Measurements from ENCODE around the gene EBF3.

GRCh38 chr10:129870474-129870757 lies 93.7 kb downstream of the EBF3 start:
- TF ChIP-seq RBM22 (IDR thresholded peaks at IDR 0.05; ENCODE audit: low read depth, low read length, poor library complexity, severe bottlenecking) (no peak), CBFB (CRISPR knock-in tag; IDR thresholded peaks at IDR 0.05) (no peak), ZHX1 (conservative IDR thresholded peaks at IDR 0.05; ENCODE audit: low read length) (no peak), LCOR (CRISPR knock-in tag; IDR thresholded peaks at IDR 0.05) (no peak), ZNF274 (IDR thresholded peaks at IDR 0.05; ENCODE audit: borderline replicate concordance, low read depth, low read length) (no peak), NCOR1 (IDR thresholded peaks at IDR 0.05) (no peak), NRF1 (conservative IDR thresholded peaks at IDR 0.05 in 1 of 2, IDR thresholded peaks at IDR 0.05 in 1 of 2) (no peak)
